ENCODE measurements around the gene PDE4B.
"Not testable (repeated sequence)": the region's sequence is repeated elsewhere in the genome, so short reads cannot be mapped to it uniquely, and the experiment has no call there.

PDE4B gene

GRCh38 chr1:65817891-65818290, 25.2 kb downstream of the PDE4B start:
- DNase-seq = no peak

- no peak for DNase-seq
These were observed 26.3 kb downstream of the PDE4B start for GRCh38 chr1:65818966-65819365.

- no peak for DNase-seq
These were observed 28.3 kb downstream of the PDE4B start for GRCh38 chr1:65820983-65821382.

- no peak for DNase-seq
These were observed 28.7 kb downstream of the PDE4B start for GRCh38 chr1:65821386-65821785.

GRCh38 chr1:65824103-65824502, 31.4 kb downstream of the PDE4B start:
- DNase-seq = no peak

GRCh38 chr1:65825741-65826140, 33.0 kb downstream of the PDE4B start:
- DNase-seq = no peak

DNA sequence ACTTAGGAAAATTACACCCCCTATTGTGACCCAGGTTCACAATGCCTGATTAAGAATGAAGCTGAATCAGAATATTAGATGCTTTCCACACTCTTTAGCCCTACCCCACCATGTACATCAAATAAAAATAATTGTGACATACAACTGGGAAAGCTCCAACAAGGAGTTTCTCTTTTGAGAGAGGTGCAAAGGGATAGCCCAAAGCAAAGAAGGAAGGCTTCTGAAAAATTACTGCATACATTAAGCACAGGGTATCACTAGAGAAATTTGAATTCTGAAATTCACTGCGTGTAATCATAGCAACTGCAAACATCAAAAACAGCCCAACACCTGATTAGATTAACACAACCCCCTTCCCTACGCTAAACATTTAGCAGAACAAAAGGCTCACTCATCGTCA, 34.1 kb downstream of the PDE4B start:
- no peak for DNase-seq

- no peak for DNase-seq
These were observed 34.7 kb downstream of the PDE4B start for GRCh38 chr1:65827346-65827745.

DNA sequence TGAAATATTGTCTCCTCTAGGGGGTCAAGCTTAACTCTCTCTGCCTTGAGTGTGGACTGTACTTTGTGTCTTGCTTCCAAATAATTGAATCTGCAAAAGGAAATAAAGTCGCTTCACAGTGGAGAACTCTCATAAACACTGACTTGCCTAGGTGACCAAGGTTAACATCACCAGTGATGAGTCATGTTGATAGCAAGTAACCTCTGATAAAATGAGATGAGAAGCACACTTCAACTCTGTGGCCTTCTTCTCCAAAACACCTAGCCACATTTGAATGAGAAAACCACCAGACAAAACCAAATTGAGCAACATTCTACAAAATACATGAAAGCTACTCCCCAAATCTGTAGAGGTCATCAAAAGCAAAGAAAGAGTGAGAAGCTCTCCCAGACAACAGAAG, 37.6 kb downstream of the PDE4B start:
- DNase-seq = peak in 1 of 5 donors; percentile 76

- DNase-seq = no peak
These were observed 39.6 kb downstream of the PDE4B start for GRCh38 chr1:65832296-65832695.

DNA sequence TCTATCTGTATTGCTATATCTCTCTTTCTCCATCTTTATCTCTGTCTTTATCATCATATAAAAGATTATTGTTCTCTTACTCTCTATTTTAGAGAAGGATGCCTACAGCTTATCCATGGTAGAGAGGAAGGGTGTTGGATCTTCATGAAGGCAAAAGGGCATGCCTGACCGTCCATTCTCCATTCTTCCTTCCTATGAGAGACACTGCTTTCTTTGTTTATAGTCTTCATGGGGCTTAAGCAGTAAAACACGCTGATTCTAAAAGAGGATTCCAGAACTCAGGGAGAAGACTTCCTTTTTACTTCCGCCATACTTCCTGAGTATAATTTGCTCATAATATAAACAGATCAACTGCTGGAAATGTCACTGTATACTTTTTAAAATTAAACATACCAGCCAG, 44.0 kb downstream of the PDE4B start:
- DNase-seq = no peak

DNA sequence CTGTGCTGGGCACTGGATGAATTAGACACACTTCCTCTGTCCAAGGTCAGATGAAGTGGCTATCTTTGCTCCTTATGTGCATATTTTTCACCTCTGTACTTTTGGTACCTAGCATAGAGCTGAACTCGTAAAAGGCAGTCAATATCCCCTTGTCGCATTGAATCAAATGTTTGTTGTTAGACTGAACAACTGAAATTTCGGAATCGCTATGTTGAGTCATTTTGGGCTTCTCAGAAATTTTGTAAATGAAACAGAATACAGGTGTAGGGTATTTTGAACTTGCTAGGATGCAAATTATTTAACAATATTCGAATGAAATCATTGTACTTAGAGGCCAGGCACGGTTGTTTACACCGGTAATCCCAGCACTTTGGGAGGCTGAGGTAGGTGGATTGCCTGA, 48.0 kb downstream of the PDE4B start:
- no peak for DNase-seq

GRCh38 chr1:65844296-65844695, 51.6 kb downstream of the PDE4B start:
- DNase-seq = no peak

DNA sequence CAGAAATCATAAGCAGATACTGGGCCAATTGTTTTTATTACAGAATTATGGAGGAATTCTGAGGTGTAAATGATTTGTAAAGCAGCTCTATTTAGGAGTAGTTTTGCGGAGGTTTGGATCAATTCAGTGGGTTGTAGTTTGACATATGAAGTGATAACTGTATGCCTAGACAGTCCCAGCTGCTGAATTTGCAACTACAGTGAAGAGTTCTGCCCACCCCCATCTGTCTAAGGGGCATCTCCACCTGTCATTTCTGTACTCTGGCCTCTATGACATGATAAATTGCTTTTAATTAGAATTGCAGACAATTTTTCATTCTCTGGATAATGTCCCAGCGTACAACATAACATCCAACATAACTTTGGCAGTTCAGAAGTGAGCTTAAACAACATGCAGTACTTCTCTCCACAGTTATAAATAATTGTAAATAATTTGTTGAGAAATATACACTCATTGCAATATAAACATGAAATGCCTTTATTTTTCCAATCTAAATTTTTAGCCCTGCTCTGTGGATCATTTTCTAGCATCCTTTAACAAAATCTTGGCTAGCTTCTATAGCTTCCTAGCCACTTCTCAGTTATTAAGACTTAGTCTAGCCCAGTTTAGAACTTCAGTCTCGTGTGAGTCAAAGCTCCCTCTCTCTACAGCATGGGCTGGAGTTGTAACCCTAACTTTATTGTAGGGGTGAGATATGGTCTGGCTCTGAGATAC, 52.3 kb downstream of the PDE4B start:
- no peak for DNase-seq

DNA sequence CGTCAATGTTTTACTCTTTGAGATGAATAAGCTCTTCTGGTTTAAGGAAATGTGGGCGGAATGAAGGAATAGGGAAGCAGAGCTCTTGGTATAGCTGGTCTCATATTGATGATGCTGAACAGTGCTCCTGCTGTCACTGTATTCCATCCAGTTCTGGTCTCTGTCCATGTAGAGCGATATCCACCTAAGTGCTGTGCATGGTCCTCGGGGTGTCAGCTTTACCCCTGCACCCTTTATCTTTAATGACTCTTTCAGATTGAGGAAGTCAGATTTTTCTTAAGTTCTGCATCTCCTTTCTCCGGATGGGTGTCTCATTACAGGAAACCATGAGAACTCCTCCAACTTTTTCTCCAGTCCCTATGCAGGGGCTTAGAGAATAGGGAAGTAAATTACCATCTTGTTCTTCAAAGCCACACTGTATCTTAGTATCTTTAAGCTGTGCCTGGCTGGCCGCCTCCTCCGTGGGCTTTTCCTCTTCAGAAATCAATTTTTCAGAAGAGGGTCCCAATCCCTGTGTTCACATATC, 52.9 kb downstream of the PDE4B start:
- DNase-seq = no peak

DNA sequence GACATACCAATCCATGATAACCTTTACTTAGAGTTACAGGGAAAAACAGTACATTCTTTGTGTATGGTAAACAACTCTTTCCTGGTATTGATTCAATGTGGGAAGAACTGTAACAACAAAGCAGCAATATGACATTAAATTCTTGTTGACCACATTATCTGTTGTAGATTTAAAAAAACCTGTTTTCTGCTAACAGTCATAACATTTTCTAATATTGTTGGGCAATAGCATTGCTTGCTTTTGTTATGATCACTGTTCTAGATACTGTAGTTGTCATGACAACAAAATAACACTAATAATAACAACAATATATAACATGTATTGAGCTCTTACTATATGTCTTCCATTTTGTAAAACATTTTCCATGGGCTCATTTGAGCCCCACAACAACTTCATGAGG, 54.2 kb downstream of the PDE4B start:
- no peak for DNase-seq

- DNase-seq = no peak
These were observed 57.6 kb downstream of the PDE4B start for GRCh38 chr1:65850281-65850680.

GRCh38 chr1:65856591-65856990, 63.9 kb downstream of the PDE4B start:
- DNase-seq = not testable (repeated sequence)

- peak in 1 of 5 donors; percentile 78 for DNase-seq
These were observed 73.7 kb downstream of the PDE4B start for GRCh38 chr1:65866439-65866838.

GRCh38 chr1:65872301-65872700, 79.6 kb downstream of the PDE4B start:
- DNase-seq = peak in 1 of 5 donors; percentile 20

GRCh38 chr1:65878342-65878741, 85.6 kb downstream of the PDE4B start:
- not testable (repeated sequence) for DNase-seq

GRCh38 chr1:65880611-65881010, 87.9 kb downstream of the PDE4B start:
- DNase-seq = no peak

- DNase-seq = no peak
These were observed 88.4 kb downstream of the PDE4B start for GRCh38 chr1:65881067-65881594.

DNA sequence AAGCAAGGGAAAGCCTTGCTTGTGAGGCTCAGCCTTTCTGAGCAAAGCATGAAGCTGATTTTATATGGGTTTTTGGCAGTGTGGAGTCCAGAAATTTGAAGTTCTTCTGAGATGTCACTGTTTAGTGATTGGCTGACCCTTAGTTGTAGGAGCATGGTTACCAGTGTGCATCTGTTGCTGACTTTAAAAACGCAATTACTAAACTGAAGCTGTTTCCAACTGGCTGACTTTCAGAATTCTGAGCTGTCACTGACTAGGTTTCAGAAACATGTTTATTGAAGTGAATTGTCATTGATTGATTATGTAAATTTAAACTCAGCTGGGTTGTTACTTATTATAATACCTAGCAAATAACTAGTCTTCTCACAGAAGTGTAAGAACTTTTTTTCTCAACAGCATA, 89.4 kb downstream of the PDE4B start:
- no peak for DNase-seq

DNA sequence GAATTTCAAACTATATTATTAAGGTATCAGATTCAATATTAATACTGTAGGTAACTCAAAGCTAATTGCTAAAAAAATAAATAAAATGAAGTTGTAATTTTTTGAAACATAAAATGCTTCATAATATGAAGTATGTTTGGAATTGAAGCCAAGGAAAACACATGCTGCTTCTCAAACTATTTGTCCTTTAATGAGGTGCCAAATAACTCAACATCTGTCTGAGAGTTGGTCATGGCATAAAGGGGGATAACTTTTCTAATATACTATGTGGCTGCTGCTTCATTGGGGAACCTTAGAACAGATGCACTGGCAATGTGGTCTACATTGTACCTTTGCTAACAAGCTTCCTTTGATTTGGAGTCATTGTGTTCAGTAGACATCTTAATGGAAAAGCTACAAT, 96.7 kb downstream of the PDE4B start:
- no peak for DNase-seq

Measured in T-helper 1 cell (primary cell).